CD4-positive, alpha-beta T cell treated with Interferon alpha-2 for 1 hour (primary cell): Measurements from ENCODE around the gene FOXA1.

Source experiments
- DNase-seq, 2 donors: peaks; one replicate each; pipeline ENCODE4 v3.0.0-alpha.2; 2020 to 2022

The FOXA1 gene

DNA sequence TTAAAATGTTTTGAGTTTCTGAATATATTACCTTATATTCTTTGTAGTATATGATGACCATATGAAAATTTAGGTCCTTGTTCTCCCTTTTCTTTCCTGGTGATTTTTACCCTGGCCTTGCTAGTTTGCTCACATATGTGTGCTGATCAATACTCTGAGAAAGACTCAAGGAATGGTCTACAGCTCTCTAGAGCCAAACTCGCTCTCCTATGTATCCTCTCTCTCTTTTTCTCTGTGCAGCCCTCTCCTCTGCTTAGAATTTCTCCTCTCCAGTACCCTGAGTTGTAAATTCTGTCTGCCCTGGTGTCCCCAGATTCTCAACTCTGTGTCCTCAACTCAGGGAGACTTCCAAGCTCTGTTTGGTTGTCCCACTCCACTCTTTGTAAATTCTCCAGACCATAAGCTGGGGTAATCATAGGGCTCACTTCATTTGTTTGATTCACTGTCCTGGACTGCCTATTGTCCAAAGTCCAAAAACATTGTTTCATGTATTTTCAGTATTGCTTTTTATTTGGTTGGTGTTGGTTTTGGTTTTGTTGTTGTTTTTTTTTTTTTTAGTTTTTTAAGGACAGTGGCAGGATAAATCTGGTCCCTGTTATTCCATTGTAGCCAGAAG, 41.0 kb downstream of the FOXA1 start:
- no peak for DNase-seq

DNA sequence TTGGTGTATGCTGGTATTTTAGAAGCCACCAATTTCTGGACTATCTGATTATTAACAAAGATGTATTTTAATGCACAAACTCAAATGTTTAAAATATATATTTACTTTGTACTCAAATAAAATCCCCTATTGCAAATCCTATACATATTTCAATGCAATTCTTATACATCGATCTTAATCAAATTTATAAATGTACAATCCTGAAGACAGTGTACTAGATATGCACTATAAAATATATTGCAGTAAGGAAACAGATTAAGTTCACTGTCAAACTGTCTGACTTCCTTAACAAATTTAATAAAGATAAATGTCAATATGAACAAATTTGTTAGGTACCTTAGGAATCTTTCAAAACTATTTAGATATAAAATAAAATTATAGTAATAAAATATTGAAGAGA, 43.9 kb downstream of the FOXA1 start:
- no peak for DNase-seq

DNA sequence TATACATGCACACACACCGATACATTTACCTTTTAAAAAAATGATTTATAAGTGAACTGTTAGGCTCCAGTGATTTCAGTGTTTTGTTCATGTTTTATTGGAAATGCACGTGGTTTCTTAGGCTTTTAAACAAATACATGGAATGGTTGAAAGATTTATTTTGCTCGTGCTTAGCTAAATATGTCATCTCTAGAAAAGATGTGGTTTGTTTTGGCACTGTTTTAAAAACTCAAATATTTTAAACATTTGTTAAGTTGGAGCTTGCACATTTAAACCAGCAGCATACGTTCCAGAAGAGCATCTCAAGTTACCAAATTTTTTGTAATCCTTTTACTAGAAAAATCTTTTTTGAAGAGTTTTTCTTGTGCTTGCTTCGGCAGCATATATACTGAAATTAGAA, 44.5 kb downstream of the FOXA1 start:
- no peak for DNase-seq

DNA sequence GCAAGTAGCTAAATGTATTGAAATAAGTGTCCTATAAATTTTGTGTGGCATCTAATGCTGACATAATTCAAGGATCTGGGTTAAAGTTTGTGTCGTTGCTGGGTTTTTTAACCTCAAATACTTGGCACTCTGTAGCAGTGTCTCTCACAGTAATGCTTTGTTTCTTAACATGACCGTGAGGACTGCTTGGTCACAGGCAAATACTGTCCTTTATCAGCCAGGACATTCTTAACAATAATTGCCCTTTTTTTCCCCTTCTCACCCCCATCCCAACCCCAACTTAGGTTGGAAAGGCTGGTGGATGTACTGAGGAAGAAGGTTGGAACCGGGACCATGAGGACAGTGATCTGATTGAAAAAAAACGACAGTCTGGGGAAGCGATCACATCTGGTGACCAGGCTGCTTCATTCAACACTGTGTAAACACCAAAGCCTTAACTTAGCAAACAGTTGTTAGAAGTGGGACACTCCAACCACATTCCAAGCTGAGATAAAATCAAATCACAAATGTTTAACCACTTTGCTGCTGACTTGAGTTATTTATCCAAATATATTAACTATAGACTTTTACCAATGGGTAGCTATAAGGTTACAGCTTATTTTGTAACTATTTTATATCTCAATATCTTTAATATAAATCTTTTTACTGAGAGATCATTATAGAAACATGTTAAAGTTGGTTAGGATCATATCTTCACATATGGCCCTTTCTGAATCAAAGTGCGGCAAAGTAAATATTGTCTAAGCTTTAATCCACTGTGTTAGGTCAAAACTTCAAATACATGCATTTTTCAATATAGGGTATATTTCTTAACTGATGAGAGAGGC, 48.2 kb downstream of the FOXA1 start:
- DNase-seq: no peak

DNA sequence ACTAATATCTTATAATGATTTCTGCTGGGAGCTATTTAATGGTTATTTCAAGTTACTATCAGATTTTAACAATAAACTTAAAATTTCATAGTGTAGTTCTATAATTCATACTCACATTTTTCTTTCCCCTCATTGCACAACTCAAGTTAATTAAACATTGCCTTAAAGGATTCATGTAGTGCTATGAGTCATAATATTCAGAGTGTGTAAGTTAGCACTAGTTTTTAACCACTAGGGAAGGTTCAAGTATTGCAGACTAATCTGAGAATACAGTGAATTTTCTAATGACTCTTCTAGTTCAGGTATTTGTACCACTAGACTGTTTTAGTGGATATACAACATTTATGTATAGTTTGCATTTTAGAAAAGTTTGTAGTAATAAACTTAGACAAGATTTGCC, 49.9 kb downstream of the FOXA1 start:
- no peak for DNase-seq

DNA sequence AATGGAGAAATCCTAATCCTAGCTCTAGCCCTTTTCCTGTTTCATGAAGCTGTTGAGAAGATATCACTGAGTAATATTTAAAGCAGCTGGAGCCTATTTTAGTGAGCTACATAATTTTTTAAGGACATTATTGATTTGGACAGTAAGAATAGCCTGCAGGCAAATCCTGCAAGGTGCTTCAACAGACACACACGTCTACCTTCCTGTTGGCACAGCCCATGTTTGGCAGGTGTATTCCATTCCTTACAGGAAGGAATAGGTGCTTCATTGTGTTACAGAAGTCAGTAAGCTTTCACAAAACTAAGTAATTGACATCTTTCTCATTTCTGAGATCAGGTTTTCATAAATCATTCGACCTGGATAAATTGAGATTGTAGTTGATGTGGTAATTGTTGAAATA, 50.6 kb downstream of the FOXA1 start:
- DNase-seq: no peak

DNA sequence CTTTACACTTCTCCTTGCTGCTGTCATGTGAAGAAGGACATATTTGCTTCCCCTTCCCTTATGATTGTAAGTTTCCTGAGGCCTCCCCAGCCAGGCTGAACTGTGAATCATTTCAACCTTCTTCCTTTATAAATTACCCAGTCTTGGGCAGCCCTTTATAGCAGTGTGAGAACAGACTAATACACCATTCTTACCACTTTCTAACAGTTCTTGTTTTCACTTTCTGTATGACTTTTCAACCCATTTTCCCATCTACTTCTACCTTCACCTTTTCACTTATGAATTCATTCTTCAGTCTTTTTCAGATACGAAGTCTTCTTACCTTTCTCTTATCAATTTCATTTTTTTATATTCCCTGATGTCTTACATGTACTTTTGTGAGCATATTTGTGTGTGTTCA, 55.1 kb downstream of the FOXA1 start:
- no peak for DNase-seq
